Osteoblast (primary cell): ENCODE measurements around the gene BAD. TPM values are rescaled to one million over a fixed set of nuclear protein-coding genes. Genes with fewer than 3 reads are reported as not detected.
"Not testable (repeated sequence)": the region's sequence is repeated elsewhere in the genome, so short reads cannot be mapped to it uniquely, and the experiment has no call there.

Experiments
- DNase-seq: peaks from one replicate; pipeline ENCODE4 v3.0.0; 2011; ENCODE audit warnings: low spot score, mixed read lengths; ENCODE audit not compliant: insufficient read length; ENCODE audit errors: missing footprints
- H2AFZ ChIP-seq: 2 replicates; pipeline ENCODE4 v1.6.0; 2011; ENCODE audit warnings: mild to moderate bottlenecking, low read length
- H3K27ac ChIP-seq: 2 replicates; pipeline ENCODE4 v1.5.1; 2011; ENCODE audit warnings: mild to moderate bottlenecking, low read depth, low read length, moderate library complexity
- H3K27me3 ChIP-seq: 2 replicates; pipeline ENCODE4 v1.6.0; 2012; ENCODE audit warnings: mild to moderate bottlenecking, control low read depth, inconsistent platforms, low read length, moderate library complexity; ENCODE audit not compliant: insufficient read depth
- H3K36me3 ChIP-seq: 2 replicates; pipeline ENCODE4 v1.5.1; 2011; ENCODE audit warnings: mild to moderate bottlenecking, low read length, control low read depth, moderate library complexity; ENCODE audit not compliant: insufficient read depth
- H3K4me1 ChIP-seq: 2 replicates; pipeline ENCODE4 v1.5.1; 2011; ENCODE audit warnings: mild to moderate bottlenecking, low read length, control low read depth, moderate library complexity; ENCODE audit not compliant: insufficient read depth
- H3K4me2 ChIP-seq: 2 replicates; pipeline ENCODE4 v1.6.0; 2011; ENCODE audit warnings: mild to moderate bottlenecking, low read length; ENCODE audit not compliant: insufficient read depth
- H3K4me3 ChIP-seq: fragments of 200-600 bp; sonication (generic); 3 replicates; pipeline ENCODE4 v1.5.1; 2012; ENCODE audit warnings: mild to moderate bottlenecking, low read length, inconsistent platforms; ENCODE audit not compliant: insufficient read depth
- H3K79me2 ChIP-seq: 2 replicates; pipeline ENCODE4 v1.6.0; 2012; ENCODE audit warnings: mild to moderate bottlenecking, low read length, control low read depth, inconsistent platforms; ENCODE audit not compliant: insufficient read depth
- H3K9me3 ChIP-seq: 2 replicates; pipeline ENCODE4 v1.5.1; 2011; ENCODE audit warnings: low read depth, low read length, control low read depth
- H4K20me1 ChIP-seq: 2 replicates; pipeline ENCODE4 v1.6.0; 2012; ENCODE audit warnings: mild to moderate bottlenecking, low read length, control low read depth; ENCODE audit not compliant: insufficient read depth
- total RNA-seq: library from RNA; depleted of rRNA; stranded (reverse); fragments of >200 nt; gene quantifications from 2 replicates; pipeline ENCODE4 v1.2.3, GENCODE V29; 2012
- TF ChIP-seq, protein P1 (sequence below): IDR thresholded peaks from 2 replicates; pipeline ENCODE4 v1.5.1; 2011; ENCODE audit warnings: mild to moderate bottlenecking, low read depth, low read length, moderate library complexity; ENCODE audit errors: extremely low read depth

The BAD gene
- total RNA-seq, 1 donor: 70.9 TPM

DNA sequence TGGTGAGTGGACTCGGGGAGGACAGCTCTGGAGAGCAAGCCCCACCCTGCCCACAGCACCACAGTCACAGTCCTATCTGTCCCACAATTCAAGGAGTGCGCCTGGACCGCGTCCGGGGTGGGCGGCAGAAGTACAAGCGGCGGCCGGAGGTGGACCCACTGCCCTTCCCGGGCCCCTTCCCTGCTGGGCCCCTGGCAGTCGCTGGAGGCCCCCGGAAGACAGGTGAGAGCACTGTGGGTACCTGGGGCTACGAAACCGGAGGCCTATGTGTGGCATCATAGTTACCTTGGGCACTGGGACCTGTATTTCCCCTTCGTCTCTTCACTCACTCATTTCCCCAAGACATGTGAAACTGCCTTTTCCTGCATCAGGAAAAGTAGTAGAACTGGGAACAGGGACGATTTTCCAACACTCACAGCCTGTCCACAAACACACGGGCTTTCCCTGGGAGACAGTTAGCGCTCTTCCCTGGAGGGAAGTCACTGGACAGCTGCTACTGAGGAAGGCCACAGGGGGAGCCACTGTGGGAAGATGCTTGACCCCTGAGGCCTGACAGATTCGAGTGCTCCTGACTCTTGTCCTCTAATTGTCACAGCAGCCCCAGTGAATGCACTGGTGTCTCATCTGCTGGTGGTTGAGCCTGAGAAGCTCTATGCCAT lies 29.8 kb upstream of the BAD start:
- H2AFZ ChIP-seq: no peak overlapping the region
- DNase-seq: peak; percentile 72

DNA sequence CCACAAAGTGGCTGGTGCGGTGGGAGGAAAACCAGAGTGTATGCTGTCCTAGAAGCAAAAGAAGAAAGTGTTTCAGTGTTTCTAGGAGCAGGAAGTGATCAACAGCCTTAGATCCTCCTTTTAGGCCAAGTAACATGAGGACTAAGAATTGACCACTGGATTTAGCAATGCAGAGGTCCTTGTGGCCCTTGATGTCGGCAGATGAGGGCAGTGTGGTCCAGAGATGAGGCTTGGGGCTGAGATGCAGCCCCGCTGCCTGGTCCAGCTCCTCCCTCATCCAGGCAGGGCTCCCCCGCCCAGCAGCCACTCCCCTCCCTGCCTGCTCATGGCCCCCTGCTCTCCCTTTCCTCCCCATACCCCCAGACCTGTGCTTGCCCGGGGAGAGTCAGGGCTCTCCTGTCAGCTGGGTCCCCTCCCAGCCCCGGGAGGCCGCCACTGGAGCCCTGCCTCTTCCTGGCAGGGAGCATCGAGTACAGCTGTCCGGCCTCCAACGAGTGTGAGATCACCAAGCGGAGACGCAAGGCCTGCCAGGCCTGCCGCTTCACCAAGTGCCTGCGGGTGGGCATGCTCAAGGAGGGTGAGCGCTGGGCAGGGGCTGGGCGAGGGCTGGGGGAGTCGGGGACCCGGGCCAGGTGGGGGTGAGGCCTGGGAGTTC lies 29.2 kb upstream of the BAD start:
- no peaks in the 10 kb centered on the region for H4K20me1 ChIP-seq
- no peaks in the 10 kb centered on the region for H3K9me3 ChIP-seq
- peak; percentile 22 for DNase-seq
- no peak overlapping the region for H3K4me3 ChIP-seq
- H3K4me1 ChIP-seq: peaks cover 5% of the 10 kb centered on the region
- H3K36me3 ChIP-seq: peaks cover 13% of the 10 kb centered on the region
- H2AFZ ChIP-seq: no peak overlapping the region
- H3K27me3 ChIP-seq: no peaks in the 10 kb centered on the region
- no peak overlapping the region for H3K4me2 ChIP-seq
- peaks cover 27% of the 10 kb centered on the region for H3K79me2 ChIP-seq
- TF ChIP-seq, protein P1, sequence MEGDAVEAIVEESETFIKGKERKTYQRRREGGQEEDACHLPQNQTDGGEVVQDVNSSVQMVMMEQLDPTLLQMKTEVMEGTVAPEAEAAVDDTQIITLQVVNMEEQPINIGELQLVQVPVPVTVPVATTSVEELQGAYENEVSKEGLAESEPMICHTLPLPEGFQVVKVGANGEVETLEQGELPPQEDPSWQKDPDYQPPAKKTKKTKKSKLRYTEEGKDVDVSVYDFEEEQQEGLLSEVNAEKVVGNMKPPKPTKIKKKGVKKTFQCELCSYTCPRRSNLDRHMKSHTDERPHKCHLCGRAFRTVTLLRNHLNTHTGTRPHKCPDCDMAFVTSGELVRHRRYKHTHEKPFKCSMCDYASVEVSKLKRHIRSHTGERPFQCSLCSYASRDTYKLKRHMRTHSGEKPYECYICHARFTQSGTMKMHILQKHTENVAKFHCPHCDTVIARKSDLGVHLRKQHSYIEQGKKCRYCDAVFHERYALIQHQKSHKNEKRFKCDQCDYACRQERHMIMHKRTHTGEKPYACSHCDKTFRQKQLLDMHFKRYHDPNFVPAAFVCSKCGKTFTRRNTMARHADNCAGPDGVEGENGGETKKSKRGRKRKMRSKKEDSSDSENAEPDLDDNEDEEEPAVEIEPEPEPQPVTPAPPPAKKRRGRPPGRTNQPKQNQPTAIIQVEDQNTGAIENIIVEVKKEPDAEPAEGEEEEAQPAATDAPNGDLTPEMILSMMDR: no peak
- no peak overlapping the region for H3K27ac ChIP-seq

More for the DNA sequence above, 29.8 kb upstream of the BAD start:
- TF ChIP-seq, protein P1: peak; percentile 36
- H3K9me3 ChIP-seq: no peaks in the 10 kb centered on the region
- H3K4me1 ChIP-seq: peaks cover 10% of the 10 kb centered on the region
- no peak overlapping the region for H3K27ac ChIP-seq
- no peaks in the 10 kb centered on the region for H4K20me1 ChIP-seq
- H3K36me3 ChIP-seq: peaks cover 13% of the 10 kb centered on the region
- H3K4me3 ChIP-seq: no peak overlapping the region
- no peaks in the 10 kb centered on the region for H3K27me3 ChIP-seq
- H3K79me2 ChIP-seq: peaks cover 33% of the 10 kb centered on the region
- no peak overlapping the region for H3K4me2 ChIP-seq

DNA sequence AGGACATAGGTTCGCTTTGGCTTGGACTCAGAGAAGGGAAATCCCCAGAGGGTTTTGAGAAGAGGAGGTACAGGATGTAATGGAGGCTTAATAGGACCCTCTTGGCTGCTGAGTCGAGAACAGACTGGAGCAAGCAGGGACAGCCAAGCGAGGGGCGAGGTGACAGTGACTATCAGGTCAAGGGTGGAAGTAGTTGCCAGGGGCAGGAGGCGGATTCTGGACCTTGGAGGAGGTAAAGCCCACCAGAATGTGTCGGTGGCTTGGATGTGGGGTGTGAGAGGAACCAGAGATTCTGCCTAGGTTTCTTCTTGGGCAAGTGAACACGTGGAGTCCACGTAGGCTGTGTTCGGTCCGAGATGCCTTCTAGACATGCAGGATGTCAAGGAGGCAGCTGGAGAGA lies 28.5 kb upstream of the BAD start:
- Histone ChIP-seq H3K36me3 (peaks cover 13% of the 10 kb centered on the region), H3K27ac (no peak overlapping the region), H3K9me3 (no peaks in the 10 kb centered on the region), H2AFZ (no peak overlapping the region), H3K4me3 (no peak overlapping the region), H3K4me2 (no peak overlapping the region), H3K27me3 (no peaks in the 10 kb centered on the region), H3K4me1 (peaks cover 5% of the 10 kb centered on the region), H3K79me2 (peaks cover 22% of the 10 kb centered on the region), H4K20me1 (no peaks in the 10 kb centered on the region)
- no peak for DNase-seq
- TF ChIP-seq, protein P1: no peak

DNA sequence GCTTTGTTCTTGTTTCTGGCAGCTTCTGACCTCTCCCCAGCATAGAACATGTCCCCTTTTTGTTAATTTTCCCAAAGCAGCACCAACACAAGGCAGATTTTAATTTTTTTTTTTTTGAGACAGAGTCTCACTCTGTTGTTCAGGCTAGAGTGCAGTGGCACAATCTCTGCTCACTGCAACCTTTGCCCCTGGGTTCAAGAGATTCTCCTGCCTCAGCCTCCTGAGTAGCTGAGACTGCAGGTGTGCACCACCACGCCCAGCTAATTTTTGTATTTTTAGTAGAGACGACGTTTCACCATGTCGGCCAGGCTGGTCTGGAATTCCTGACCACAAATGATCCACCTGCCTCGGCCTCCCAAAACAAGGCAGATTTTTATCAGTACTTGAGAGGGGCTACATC lies 23.3 kb upstream of the BAD start:
- not testable (repeated sequence) for H3K4me3 ChIP-seq, H3K9me3 ChIP-seq, H3K4me2 ChIP-seq

More for the DNA sequence above, 23.3 kb upstream of the BAD start:
- H3K36me3 ChIP-seq, H3K27me3 ChIP-seq, H2AFZ ChIP-seq, H4K20me1 ChIP-seq, H3K27ac ChIP-seq, DNase-seq: not testable (repeated sequence)
- peaks cover 15% of the 10 kb centered on the region for H3K4me1 ChIP-seq
- H3K79me2 ChIP-seq: peaks cover 21% of the 10 kb centered on the region
